Mesothelial cell of epicardium (in vitro differentiated cells): ENCODE results near the gene ZNF737. TPM values are rescaled to one million over a fixed set of nuclear protein-coding genes. Genes with fewer than 3 reads are reported as not detected.
"Not testable (repeated sequence)": the region's sequence is repeated elsewhere in the genome, so short reads cannot be mapped to it uniquely, and the experiment has no call there.

ENCODE experiments used
- DNase-seq, 2 experiments: peaks; one replicate each; pipeline ENCODE4 v3.0.0; 2021; ENCODE audit warnings: low spot score in 2 of 2; ENCODE audit not compliant: unreplicated experiment in 2 of 2
- H3K27ac Mint-ChIP-seq: 2 replicates; pipeline ENCODE4 v1.8.0; 2021; ENCODE audit warnings: mixed read lengths
- H3K27me3 Mint-ChIP-seq: 2 replicates; pipeline ENCODE4 v1.8.0; 2021; ENCODE audit warnings: low read depth, mixed read lengths
- H3K36me3 Mint-ChIP-seq: 2 replicates; pipeline ENCODE4 v1.8.0; 2021; ENCODE audit warnings: mixed read lengths
- H3K4me1 Mint-ChIP-seq: 2 replicates; pipeline ENCODE4 v1.8.0; 2021; ENCODE audit warnings: mixed read lengths
- H3K4me3 Mint-ChIP-seq: 2 replicates; pipeline ENCODE4 v1.8.0; 2021; ENCODE audit warnings: mild to moderate bottlenecking, moderate library complexity, mixed read lengths
- H3K9me3 Mint-ChIP-seq: 2 replicates; pipeline ENCODE4 v1.8.0; 2021; ENCODE audit warnings: mixed read lengths
- CTCF ChIP-seq: fragments of 200-600 bp; sonication (generic); IDR thresholded peaks from one replicate; pipeline ENCODE4 v1.5.0; 2021; ENCODE audit warnings: antibody characterized with exemption; ENCODE audit not compliant: unreplicated experiment
- total RNA-seq: library from RNA; stranded (reverse); gene quantifications from 3 replicates; pipeline ENCODE4 v1.2.1, GENCODE V29; 2021

The ZNF737 gene
- total RNA-seq, result 31.1 to 33.3 TPM (median 32.4 TPM) in 3 replicates

GRCh38 chr19:20565321-20566018 is at the start of gene ZNF737:
TSS of gene ZNF737 (minus strand) at chr19:20565781. CDS start at chr19:20565640, 141 bp downstream.
- peak; percentile 36 for TF ChIP-seq CTCF
- peaks cover 10% of the 10 kb centered on the region for H3K4me1 Mint-ChIP-seq
- peak within 1 kb of the TSS; percentile 100 for H3K27ac Mint-ChIP-seq
- H3K27me3 Mint-ChIP-seq, result no peaks in the 10 kb centered on the region
- peaks cover 44% of the 10 kb centered on the region for H3K9me3 Mint-ChIP-seq
- H3K4me3 Mint-ChIP-seq, result peak within 1 kb of the TSS; percentile 98
- H3K36me3 Mint-ChIP-seq, result peaks cover 33% of the 10 kb centered on the region
- peak; percentile 88 to 96 for DNase-seq

GRCh38 chr19:20614971-20615370 is 49.4 kb upstream of the ZNF737 start:
- peaks cover 63% of the 10 kb centered on the region for H3K9me3 Mint-ChIP-seq
- DNase-seq, H3K27ac Mint-ChIP-seq, H3K36me3 Mint-ChIP-seq, H3K4me1 Mint-ChIP-seq, H3K4me3 Mint-ChIP-seq, H3K27me3 Mint-ChIP-seq: not testable (repeated sequence)

- DNase-seq, result no peak
- Mint-ChIP-seq H3K27me3 (no peaks in the 10 kb centered on the region), H3K9me3 (peaks cover 62% of the 10 kb centered on the region), H3K36me3 (peaks cover 2% of the 10 kb centered on the region), H3K4me1 (no peaks in the 10 kb centered on the region), H3K4me3 (no peak overlapping the region), H3K27ac (no peak overlapping the region)
- TF ChIP-seq CTCF, result no peak
Observed at GRCh38 chr19:20612711-20613316, 47.2 kb upstream of the ZNF737 start.

- Mint-ChIP-seq H3K27ac (no peak overlapping the region), H3K9me3 (peaks cover 54% of the 10 kb centered on the region), H3K4me1 (no peaks in the 10 kb centered on the region), H3K27me3 (no peaks in the 10 kb centered on the region), H3K36me3 (peaks cover 2% of the 10 kb centered on the region), H3K4me3 (no peak overlapping the region)
- TF ChIP-seq CTCF, result no peak
- DNase-seq, result no peak
Observed at GRCh38 chr19:20611866-20612265, 46.3 kb upstream of the ZNF737 start.

GRCh38 chr19:20607943-20608342 is 42.4 kb upstream of the ZNF737 start:
- Mint-ChIP-seq H3K36me3 (peaks cover 2% of the 10 kb centered on the region), H3K27me3 (no peaks in the 10 kb centered on the region), H3K9me3 (peaks cover 51% of the 10 kb centered on the region), H3K4me1 (no peaks in the 10 kb centered on the region), H3K27ac (no peak overlapping the region), H3K4me3 (no peak overlapping the region)
- TF ChIP-seq CTCF, result no peak
- DNase-seq, result no peak

GRCh38 chr19:20558571-20558970 is 7.0 kb downstream of the ZNF737 start:
- no peak overlapping the region for H3K27ac Mint-ChIP-seq
- no peak overlapping the region for H3K4me3 Mint-ChIP-seq
- H3K36me3 Mint-ChIP-seq, result peaks cover 76% of the 10 kb centered on the region
- H3K27me3 Mint-ChIP-seq, result no peaks in the 10 kb centered on the region
- no peak for DNase-seq
- peaks cover 65% of the 10 kb centered on the region for H3K9me3 Mint-ChIP-seq
- H3K4me1 Mint-ChIP-seq, result no peaks in the 10 kb centered on the region
- TF ChIP-seq CTCF, result no peak
